Omental fat pad (tissue), 4 donors: ENCODE measurements around the gene RACGAP1. TPM values are rescaled to one million over a fixed set of nuclear protein-coding genes. Genes with fewer than 3 reads are reported as not detected.

Source experiments
- ATAC-seq: fragments of 150-250 bp; one replicate; pipeline ENCODE4 v1.9.1; 2016; ENCODE audit warnings: mild to moderate bottlenecking, moderate library complexity; ENCODE audit not compliant: low FRiP score
- DNase-seq: peaks from one replicate; pipeline ENCODE4 v3.0.0-alpha.2; 2019; ENCODE audit warnings: low spot score
- CTCF ChIP-seq, 3 donors: fragments of 450-650 bp; IDR thresholded peaks; one replicate each; pipeline ENCODE4 v1.5.1; 2016 to 2017; ENCODE audit warnings: antibody characterized with exemption in 3 of 3, mild to moderate bottlenecking in 3 of 3, moderate library complexity in 2 of 3
- total RNA-seq, 4 donors: library from RNA; depleted of rRNA; stranded (reverse); fragments of >200 nt; gene quantifications; one replicate each; pipeline ENCODE4 v1.1.0, GENCODE V29; 2016

The RACGAP1 gene
- total RNA-seq, 4 donors from 2014 or later = 5.2 to 15.3 (median 8.5) TPM

GRCh38 chr12:49952391-49953055, 72.8 kb downstream of the RACGAP1 start:
- TF ChIP-seq CTCF (IDR thresholded peaks at IDR 0.05) = no peak
- DNase-seq = no peak
- no peak for ATAC-seq

- DNase-seq (no peak), ATAC-seq (no peak)
- TF ChIP-seq CTCF (IDR thresholded peaks at IDR 0.05) = no peak
Observed at GRCh38 chr12:49951411-49952240, 73.7 kb downstream of the RACGAP1 start.

GRCh38 chr12:49950273-49951251, 74.7 kb downstream of the RACGAP1 start, which contains the start of gene AQP2:
AQP2 (plus strand) TSS chr12:49950737; CDS start chr12:49950831, 94 bp downstream.
- TF ChIP-seq CTCF (IDR thresholded peaks at IDR 0.05) = no peak
- DNase-seq (no peak), ATAC-seq (no peak)

- TF ChIP-seq CTCF (IDR thresholded peaks at IDR 0.05) = no peak
- ATAC-seq (no peak), DNase-seq (no peak)
Observed at GRCh38 chr12:49949866-49950265, 75.4 kb downstream of the RACGAP1 start.

GRCh38 chr12:49948866-49949845, 76.1 kb downstream of the RACGAP1 start:
- ATAC-seq = no peak
- DNase-seq = no peak
- TF ChIP-seq CTCF (IDR thresholded peaks at IDR 0.05) = no peak
